B cell (primary cell): ENCODE results near the gene PDK3. TPM values are rescaled to one million over a fixed set of nuclear protein-coding genes. Genes with fewer than 3 reads are reported as not detected.

ENCODE experiments used
- ATAC-seq: fragments of 200-7000 bp; cut with Tn5 transposase; one replicate; pipeline ENCODE4 v1.10.0; 2021; ENCODE audit warnings: low read depth, mild to moderate bottlenecking, moderate number of reproducible peaks, moderate library complexity
- CTCF ChIA-PET: fragments of 350-600 bp; sonication (Branson Sonifier 250); formaldehyde crosslinking; loops from one replicate; lab custom pipeline; 2021; ENCODE audit warnings: antibody characterized with exemption, inconsistent platforms; lab: Charles Lee
- POLR2A ChIA-PET: fragments of 350-600 bp; sonication (Branson Sonifier 250); formaldehyde crosslinking; loops from one replicate; lab custom pipeline; 2021; ENCODE audit warnings: antibody characterized with exemption; lab: Charles Lee
- DNase-seq: peaks from one replicate; pipeline ENCODE4 v3.0.0; 2013
- H2AFZ ChIP-seq: 2 replicates; pipeline ENCODE4 v1.6.1; 2012; ENCODE audit warnings: mild to moderate bottlenecking, low read depth, low read length; ENCODE audit not compliant: insufficient read depth, poor library complexity, severe bottlenecking
- H3K27ac ChIP-seq, 2 donors: 1 replicate in 1 of 2; 2 replicates in 1 of 2; pipeline ENCODE4 v1.5.1; 2012 to 2013; ENCODE audit warnings: low read length in 2 of 2, mild to moderate bottlenecking in 2 of 2, moderate library complexity in 1 of 2
- H3K27me3 ChIP-seq, 4 experiments: fragments of 200-600 bp in 1 of 4; sonication (generic) in 1 of 4; replicated peaks in 1 of 4; 1 replicate in 2 of 4; 2 replicates in 2 of 4; pipeline versions ENCODE4 v1.6.1 to v1.7.0; 2013 to 2016; ENCODE audit warnings: low read length in 3 of 4, mild to moderate bottlenecking in 2 of 4, mixed read lengths in 1 of 4, moderate library complexity in 1 of 4; ENCODE audit not compliant: insufficient read depth in 4 of 4, control insufficient read depth in 3 of 4; ENCODE audit errors: control extremely low read depth in 1 of 4
- H3K36me3 ChIP-seq, 2 experiments: replicated peaks in 1 of 2; 1 replicate in 1 of 2; 2 replicates in 1 of 2; pipeline versions ENCODE4 v1.6.1 to v1.7.1; 2013; ENCODE audit warnings: low read length in 1 of 2; ENCODE audit not compliant: insufficient read depth in 2 of 2, control insufficient read depth in 1 of 2; ENCODE audit errors: control extremely low read depth in 1 of 2, extremely low read depth in 1 of 2
- H3K4me1 ChIP-seq, 2 donors: fragments of 200-600 bp in 1 of 2; sonication (generic) in 1 of 2; 1 replicate in 1 of 2; 2 replicates in 1 of 2; pipeline versions ENCODE4 v1.5.1 to v1.6.1; 2013 to 2017; ENCODE audit warnings: low read length in 2 of 2; ENCODE audit not compliant: control insufficient read depth in 2 of 2, insufficient read depth in 2 of 2
- H3K4me2 ChIP-seq: replicated peaks from 2 replicates; pipeline ENCODE3; 2012; ENCODE audit warnings: mild to moderate bottlenecking, low read depth, low read length; ENCODE audit not compliant: poor library complexity, severe bottlenecking
- H3K4me3 ChIP-seq, 5 experiments: fragments of 200-600 bp in 1 of 5; sonication (generic) in 1 of 5; 1 replicate in 3 of 5; 2 replicates in 2 of 5; pipeline versions ENCODE4 v1.5.1 to v1.7.0; 2011 to 2016; ENCODE audit warnings: low read length in 4 of 5, mild to moderate bottlenecking in 4 of 5, low read depth in 2 of 5, control low read depth in 1 of 5, moderate library complexity in 1 of 5; ENCODE audit not compliant: insufficient read depth in 1 of 5; ENCODE audit errors: control extremely low read depth in 1 of 5, extremely low read depth in 1 of 5
- H3K79me2 ChIP-seq: fragments of 200-600 bp; sonication (generic); one replicate; pipeline ENCODE4 v1.6.0; 2016; ENCODE audit warnings: low read length; ENCODE audit not compliant: control insufficient read depth, insufficient read depth
- H3K9ac ChIP-seq: fragments of 200-600 bp; sonication (generic); 2 replicates; pipeline ENCODE4 v1.6.1; 2017; ENCODE audit warnings: mild to moderate bottlenecking, low read length, moderate library complexity
- H3K9me3 ChIP-seq, 3 donors: one replicate each; pipeline versions ENCODE4 v1.6.1 to v1.7.1; 2013; ENCODE audit warnings: low read length in 2 of 3; ENCODE audit not compliant: control insufficient read depth in 2 of 3, insufficient read depth in 1 of 3; ENCODE audit errors: control extremely low read depth in 1 of 3
- H4K20me1 ChIP-seq: 2 replicates; pipeline ENCODE4 v1.6.0; 2012; ENCODE audit warnings: mild to moderate bottlenecking, low read length; ENCODE audit not compliant: insufficient read depth, control insufficient read depth, poor library complexity, severe bottlenecking
- H3K27ac Mint-ChIP-seq: one replicate; pipeline ENCODE4 v1.8.0; 2021; ENCODE audit warnings: mixed read lengths
- H3K27me3 Mint-ChIP-seq: one replicate; pipeline ENCODE4 v1.8.0; 2021; ENCODE audit warnings: mixed read lengths
- H3K4me1 Mint-ChIP-seq: one replicate; pipeline ENCODE4 v1.8.0; 2021; ENCODE audit warnings: mixed read lengths
- H3K4me3 Mint-ChIP-seq: one replicate; pipeline ENCODE4 v1.8.0; 2021; ENCODE audit warnings: mixed read lengths
- H3K9me3 Mint-ChIP-seq: one replicate; pipeline ENCODE4 v1.8.0; 2022; ENCODE audit warnings: mixed read lengths; ENCODE audit not compliant: insufficient read depth
- CTCF ChIP-seq: fragments of 200-600 bp; IDR thresholded peaks from one replicate; pipeline ENCODE4 v1.8.0; 2022; ENCODE audit warnings: antibody characterized with exemption, mild to moderate bottlenecking
- EZH2 ChIP-seq: IDR thresholded peaks from 2 replicates; pipeline ENCODE4 v1.6.1; 2012; ENCODE audit warnings: borderline replicate concordance, low read depth, mild to moderate bottlenecking, moderate library complexity, low read length; ENCODE audit not compliant: insufficient read depth, poor library complexity, severe bottlenecking
- WGBS: methylation state at CpG from one replicate; pipeline ENCODE4 v1.1.5; 2013; ENCODE audit warnings: missing lambda C conversion rate; ENCODE audit not compliant: insufficient coverage; 5-methylcytosine and 5-hydroxymethylcytosine counted together
- intact Hi-C: fragments of 100-400 bp; cut with micrococcal nuclease; formaldehyde crosslinking; loops from one replicate; pipeline ENCODE4 v1.10.0; 2022
- polyA plus RNA-seq: library from polyadenylated mRNA; depleted of rRNA; stranded (reverse); fragments of >200 nt; gene quantifications from 2 replicates; pipeline ENCODE4 v1.2.3, GENCODE V29; 2012
- small RNA-seq: library from RNA; depleted of rRNA; stranded (forward); fragments of <200 nt; gene quantifications from one replicate; pipeline ENCODE3, GENCODE V24; 2012; ENCODE audit warnings: low replicate concordance, low read depth; ENCODE audit not compliant: insufficient read length
- total RNA-seq, 2 donors: library from RNA; stranded (reverse); fragments of 120-200 nt in 1 of 2; gene quantifications; 1 replicate in 1 of 2; 2 replicates in 1 of 2; pipeline versions ENCODE4 v1.2.3 to v1.2.4, GENCODE V29; 2013 to 2022

PDK3 gene
- total and polyA plus RNA-seq, 2 donors (not counting 1 experiment from before 2014, with no cell fraction given), result 5.5 to 18.3 TPM

GRCh38 chrX:24575496-24575895, 110.4 kb downstream of the PDK3 start:
- Histone ChIP-seq H4K20me1 (no peaks in the 10 kb centered on the region), H3K4me3 (no peak overlapping the region), H3K4me1 (no peaks in the 10 kb centered on the region), H3K79me2 (no peaks in the 10 kb centered on the region), H3K9ac (no peak overlapping the region), H2AFZ (no peak overlapping the region), H3K27ac (no peak overlapping the region), H3K4me2 (no peak overlapping the region), H3K27me3 (no peaks in the 10 kb centered on the region), H3K9me3 (no peaks in the 10 kb centered on the region), H3K36me3 (no peaks in the 10 kb centered on the region)
- DNase-seq (no peak), ATAC-seq (no peak)
- no peaks in the 10 kb centered on the region for H3K27me3 Mint-ChIP-seq
- ChIA-PET POLR2A (no interaction called here), CTCF (no interaction called here)
- no peak overlapping the region for H3K4me3 Mint-ChIP-seq
- no peak overlapping the region for H3K27ac Mint-ChIP-seq
- no peak for TF ChIP-seq EZH2
- no peak for TF ChIP-seq CTCF
- intact Hi-C loops, result no loop called here
- WGBS, result no CpG with 5 or more reads among the region's 1 CpG
- H3K4me1 Mint-ChIP-seq, result no peaks in the 10 kb centered on the region
- no peaks in the 10 kb centered on the region for H3K9me3 Mint-ChIP-seq

- H3K4me3 Mint-ChIP-seq, result no peak overlapping the region
- POLR2A ChIA-PET, result no interaction called here
- intact Hi-C loops, result no loop called here
- DNase-seq (no peak), ATAC-seq (no peak)
- Histone ChIP-seq H3K9me3 (no peaks in the 10 kb centered on the region), H3K27ac (no peak overlapping the region), H4K20me1 (no peaks in the 10 kb centered on the region), H2AFZ (no peak overlapping the region), H3K79me2 (no peaks in the 10 kb centered on the region), H3K4me2 (no peak overlapping the region), H3K4me1 (no peaks in the 10 kb centered on the region), H3K36me3 (no peaks in the 10 kb centered on the region), H3K27me3 (no peaks in the 10 kb centered on the region), H3K9ac (no peak overlapping the region), H3K4me3 (no peak overlapping the region)
- CTCF ChIA-PET, result no interaction called here
- H3K27me3 Mint-ChIP-seq, result no peaks in the 10 kb centered on the region
- no peak overlapping the region for H3K27ac Mint-ChIP-seq
- H3K4me1 Mint-ChIP-seq, result no peaks in the 10 kb centered on the region
- TF ChIP-seq CTCF (no peak), EZH2 (no peak)
- no peaks in the 10 kb centered on the region for H3K9me3 Mint-ChIP-seq
- 100% methylated on average over 2 of the region's 9 CpGs for WGBS
These were observed 112.0 kb downstream of the PDK3 start for GRCh38 chrX:24577091-24577490.

Small RNA genes lying within 50 kb of the gene (small RNA-seq; reads per million reads assigned to genes)
- not detected for gene SNRPEP9

Other genes with a start within 250 kb of the PDK3 start
- not detected in 2 replicates for gene SUPT20HL2, start 151.2 kb upstream of the PDK3 start, total RNA-seq
- not detected in 2 replicates for gene SUPT20HL2, start 151.2 kb upstream of the PDK3 start, polyA plus RNA-seq
- not detected in 2 replicates for gene SUPT20HL1, start 104.6 kb upstream of the PDK3 start, total RNA-seq
- not detected in 2 replicates for gene SUPT20HL1, start 104.6 kb upstream of the PDK3 start, polyA plus RNA-seq
- gene PCYT1B, start 182.1 kb downstream of the PDK3 start, total RNA-seq, result not detected in 2 replicates
- gene PCYT1B, start 182.1 kb downstream of the PDK3 start, polyA plus RNA-seq, result 0.12 TPM in 1 of 2 replicates, not detected in the other
- 16.2 and 16.3 TPM in 2 replicates for gene POLA1, start 228.6 kb downstream of the PDK3 start, total RNA-seq
- gene POLA1, start 228.6 kb downstream of the PDK3 start, polyA plus RNA-seq, result 2.7 and 3.0 TPM in 2 replicates